GM18508 (cell line): ENCODE data around the gene DCAF7.

Experiments used
- ATAC-seq: cut with Tn5 transposase; IDR thresholded peaks from one replicate; pipeline ENCODE4 v1.9.1; 2021; ENCODE audit warnings: moderate number of reproducible peaks; ENCODE audit not compliant: insufficient read depth, unreplicated experiment

DCAF7 gene

DNA sequence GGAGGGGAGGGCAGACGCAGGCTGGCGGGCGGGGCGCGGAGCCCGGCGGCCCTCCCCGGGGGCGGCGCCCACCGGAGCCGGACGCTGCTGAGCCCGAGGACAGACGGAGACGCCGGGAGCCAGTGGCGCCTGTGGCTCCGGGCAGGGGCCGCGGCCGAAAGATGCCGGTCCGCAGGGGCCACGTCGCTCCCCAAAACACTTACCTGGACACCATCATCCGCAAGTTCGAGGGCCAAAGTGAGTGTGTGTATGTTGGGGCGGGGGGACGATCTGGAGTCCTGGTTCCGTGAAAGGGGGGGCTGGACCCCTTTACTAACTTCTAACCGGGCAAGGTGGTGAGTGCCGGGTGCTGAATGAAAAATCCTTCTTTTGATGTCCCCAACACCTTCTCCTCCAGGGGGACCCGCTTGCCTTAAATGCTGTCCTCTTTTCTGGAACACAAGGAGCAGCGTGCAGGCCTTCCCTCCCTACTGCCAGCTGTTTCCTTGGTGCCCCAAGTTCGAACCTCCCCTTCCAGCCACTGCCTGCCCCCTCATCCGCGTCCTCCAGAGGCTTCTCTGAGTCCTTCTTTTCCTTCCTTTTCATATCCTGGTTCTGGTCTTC, 26.9 kb upstream of the DCAF7 start, which contains the start of gene KCNH6:
KCNH6 (plus strand) TSS at position 106 of the 603 bp plus-strand sequence; CDS start at position 162, 56 bp downstream.
- no peak for ATAC-seq

DNA sequence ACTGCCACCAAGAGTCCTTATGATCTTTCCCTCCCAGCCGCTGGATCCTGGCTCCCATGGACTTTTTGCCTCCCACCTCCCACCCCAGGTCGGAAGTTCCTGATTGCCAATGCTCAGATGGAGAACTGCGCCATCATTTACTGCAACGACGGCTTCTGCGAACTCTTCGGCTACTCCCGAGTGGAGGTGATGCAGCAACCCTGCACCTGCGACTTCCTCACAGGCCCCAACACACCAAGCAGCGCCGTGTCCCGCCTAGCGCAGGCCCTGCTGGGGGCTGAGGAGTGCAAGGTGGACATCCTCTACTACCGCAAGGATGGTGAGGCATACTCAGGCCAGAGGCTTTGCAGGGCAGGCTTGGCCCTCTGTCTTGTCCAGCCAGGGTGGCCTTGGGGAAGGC, 26.2 kb upstream of the DCAF7 start:
- ATAC-seq: no peak

DNA sequence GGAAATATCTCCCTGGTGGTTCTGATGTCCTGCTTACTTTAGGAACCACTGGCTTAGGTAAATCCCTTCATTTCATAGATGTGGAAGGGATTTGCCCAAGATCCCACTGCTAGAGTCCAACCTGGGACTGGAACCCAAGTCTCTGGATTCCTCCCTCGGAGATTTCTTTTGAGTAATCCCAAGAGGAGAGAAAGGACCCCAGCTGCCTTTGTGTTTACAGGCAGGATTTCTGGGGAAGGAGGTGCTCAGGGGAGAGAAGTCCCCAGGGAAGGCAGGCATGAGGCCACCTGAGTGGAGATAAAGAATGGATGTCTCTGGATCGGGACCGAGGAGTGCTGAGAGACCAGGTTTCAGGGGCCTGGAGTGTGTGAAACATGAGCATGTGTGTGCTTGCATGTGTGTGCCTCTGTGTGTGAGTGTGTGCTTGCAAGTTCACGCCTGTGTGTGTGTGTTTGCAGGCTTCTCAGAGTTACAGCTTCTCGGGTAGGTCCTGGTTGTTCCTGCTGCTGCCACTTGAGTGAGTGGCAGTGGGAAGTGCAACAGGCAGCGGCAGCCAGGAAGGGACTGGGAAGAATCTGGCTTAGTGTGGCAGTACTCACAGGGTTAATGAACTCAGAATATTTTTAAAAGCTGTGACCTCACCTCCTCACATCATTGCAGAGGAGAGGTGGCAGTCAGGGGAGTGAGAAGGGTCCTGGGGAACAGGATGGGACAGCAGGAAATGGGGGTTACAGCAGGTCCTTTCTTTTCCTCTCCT, 24.9 kb upstream of the DCAF7 start:
- ATAC-seq: no peak

DNA sequence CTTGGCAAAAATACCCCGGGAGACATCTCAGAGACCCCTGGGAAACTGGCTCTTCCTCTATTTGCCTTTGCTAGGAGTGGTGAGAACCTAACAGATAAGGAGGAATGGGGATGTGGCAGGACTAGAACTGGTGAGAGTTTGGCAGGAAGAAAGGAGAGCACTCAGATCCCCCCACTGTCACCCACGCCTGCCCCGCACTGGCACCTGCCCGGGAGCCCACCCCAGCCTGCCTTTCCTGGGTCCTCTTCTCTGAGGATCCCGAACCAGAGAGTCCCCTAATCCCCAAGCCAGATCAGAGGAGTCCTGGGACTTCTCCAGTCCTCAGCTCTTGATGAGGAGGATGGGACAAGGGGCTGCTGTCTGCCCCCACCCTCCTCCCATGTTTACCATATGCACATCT, 23.4 kb upstream of the DCAF7 start:
- ATAC-seq: no peak

DNA sequence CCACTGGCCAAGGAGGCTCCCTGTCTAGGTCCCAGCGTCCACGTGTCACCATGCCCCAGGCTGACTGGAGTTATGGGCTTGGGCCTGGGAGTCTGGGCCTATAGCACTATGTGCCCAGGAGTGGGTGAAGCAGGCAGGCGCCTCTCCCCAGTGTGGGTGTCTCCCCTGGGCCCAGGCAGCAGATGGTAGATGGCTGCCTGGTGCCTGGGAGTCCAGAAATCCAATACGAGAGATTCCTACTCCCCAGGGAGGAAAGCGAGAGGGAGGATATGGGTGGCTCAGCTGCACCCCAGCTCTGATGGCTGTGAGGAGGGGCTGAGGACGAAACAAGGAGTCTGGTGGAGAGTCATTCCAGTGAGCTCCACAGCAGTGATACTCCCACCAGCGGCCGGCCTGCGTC, 22.1 kb upstream of the DCAF7 start:
- ATAC-seq: no peak

DNA sequence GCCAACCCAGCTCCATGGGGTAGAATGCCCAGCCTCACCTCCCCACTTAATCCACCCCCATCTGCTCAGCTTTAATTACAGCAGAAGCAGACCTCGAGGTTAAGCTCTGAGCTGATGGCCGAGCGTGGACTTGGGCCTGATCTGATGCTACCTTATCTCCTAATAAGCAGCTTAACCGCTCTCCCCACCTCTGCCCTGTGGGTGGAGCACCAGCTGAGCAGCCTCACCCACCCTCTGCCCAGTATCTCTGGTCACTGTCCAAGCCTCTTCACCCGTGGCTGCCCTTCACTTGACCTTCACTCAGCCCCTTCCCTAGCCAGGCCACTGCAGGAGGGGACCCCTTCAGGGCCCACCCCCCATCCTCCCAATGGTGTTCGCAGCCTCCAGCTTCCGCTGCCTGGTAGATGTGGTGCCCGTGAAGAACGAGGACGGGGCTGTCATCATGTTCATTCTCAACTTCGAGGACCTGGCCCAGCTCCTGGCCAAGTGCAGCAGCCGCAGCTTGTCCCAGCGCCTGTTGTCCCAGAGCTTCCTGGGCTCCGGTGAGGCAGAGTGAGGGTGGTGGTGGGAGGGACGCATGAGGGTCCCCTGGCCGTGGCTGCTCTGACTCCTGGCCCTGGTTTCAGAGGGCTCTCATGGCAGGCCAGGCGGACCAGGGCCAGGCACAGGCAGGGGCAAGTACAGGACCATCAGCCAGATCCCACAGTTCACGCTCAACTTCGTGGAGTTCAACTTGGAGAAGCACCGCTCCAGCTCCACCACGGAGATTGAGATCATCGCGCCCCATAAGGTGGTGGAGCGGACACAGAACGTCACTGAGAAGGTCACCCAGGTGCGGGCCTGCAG, 20.3 kb upstream of the DCAF7 start:
- no peak for ATAC-seq

DNA sequence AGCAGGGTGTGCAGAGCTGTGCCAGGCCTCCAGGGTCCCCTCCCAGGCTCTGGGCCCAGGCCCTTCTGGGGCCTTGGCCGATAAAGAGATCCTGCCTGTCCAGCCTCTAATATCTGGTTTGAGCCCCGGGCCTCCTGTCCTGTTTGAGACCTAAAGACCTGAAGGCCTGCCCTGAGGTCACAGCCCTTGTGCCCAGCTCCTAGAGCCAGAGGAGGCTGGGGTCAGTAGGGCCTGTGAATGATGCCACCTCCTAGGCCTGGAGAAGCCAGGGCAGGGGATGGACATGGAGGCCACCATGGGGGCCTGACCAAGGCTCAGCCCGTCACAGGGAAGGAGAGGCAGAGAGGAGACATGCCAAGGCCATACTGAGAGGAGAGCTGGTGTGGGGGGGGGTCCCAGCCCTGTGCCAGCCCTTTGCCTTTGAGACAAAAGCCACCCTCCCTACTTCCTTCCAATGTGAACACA, 19.7 kb upstream of the DCAF7 start:
- ATAC-seq: no peak

DNA sequence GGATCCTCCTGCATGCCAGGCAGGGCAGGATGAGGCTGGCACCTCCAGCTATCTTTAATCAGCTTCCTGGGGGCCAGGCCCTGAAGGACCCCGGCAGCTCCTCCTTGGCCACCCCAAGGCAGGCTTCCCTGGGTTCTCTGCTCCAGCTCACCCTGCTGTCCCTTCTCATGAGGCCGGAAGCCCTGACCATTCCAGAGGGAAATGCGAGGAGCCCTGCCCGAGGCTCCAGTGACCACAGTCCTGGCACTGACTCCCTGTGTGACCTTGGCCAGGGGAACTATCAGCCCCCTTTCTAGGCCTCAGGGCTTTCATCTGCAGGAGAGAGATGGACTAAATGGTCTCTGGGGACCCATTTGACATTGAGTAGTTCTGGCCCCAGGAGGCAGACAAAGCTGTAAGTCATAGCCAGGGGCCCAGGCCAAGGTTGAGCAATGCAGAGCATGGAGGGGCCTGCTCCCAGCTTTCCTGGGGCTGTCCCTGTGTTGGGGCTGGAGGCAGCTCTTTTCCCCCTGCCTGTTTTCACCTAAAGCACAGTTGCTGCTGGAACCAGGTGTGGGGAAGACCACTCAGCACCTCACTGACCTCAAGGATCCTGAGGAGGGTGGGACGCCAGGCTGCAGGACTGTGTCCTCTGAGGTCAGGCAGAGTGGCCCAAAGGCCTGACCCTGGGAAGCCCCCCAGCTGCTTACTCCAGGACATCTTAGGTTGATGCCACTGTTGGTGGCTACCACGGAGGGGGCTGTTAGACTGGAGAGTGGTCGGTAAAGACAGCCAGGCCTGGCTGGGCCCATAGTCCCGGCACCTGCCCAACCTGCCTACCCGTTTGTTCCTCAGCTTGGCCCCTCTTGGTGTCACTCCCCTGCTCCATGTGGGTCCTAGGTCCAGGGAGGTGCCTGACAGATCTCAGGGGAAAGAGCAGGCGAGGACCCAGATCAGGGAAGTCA, 19.0 kb upstream of the DCAF7 start:
- no peak for ATAC-seq

DNA sequence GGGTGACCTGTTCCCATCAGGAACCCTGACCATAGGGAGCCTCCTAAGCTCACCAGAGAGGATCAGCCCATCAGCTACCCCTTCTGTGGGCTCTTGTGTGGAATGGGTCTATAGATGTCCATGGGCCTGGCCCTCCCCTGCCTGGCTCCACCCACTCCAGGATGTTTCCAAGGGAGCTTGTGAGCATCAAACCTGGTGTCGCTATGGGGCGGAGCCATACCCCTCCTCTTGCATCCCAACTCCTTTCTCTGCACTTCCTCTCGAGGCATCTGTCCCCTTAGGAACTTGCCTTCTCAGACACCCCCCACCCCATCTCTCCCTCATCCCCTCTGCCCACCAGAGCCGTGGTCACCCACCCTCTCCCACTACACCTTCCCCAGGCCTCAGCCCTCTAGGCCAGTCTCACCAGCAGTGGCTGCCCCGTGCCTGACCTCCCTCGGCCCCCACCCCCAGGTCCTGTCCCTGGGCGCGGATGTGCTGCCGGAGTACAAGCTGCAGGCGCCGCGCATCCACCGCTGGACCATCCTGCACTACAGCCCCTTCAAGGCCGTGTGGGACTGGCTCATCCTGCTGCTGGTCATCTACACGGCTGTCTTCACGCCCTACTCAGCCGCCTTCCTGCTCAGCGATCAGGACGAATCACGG, 16.7 kb upstream of the DCAF7 start:
- ATAC-seq: no peak

DNA sequence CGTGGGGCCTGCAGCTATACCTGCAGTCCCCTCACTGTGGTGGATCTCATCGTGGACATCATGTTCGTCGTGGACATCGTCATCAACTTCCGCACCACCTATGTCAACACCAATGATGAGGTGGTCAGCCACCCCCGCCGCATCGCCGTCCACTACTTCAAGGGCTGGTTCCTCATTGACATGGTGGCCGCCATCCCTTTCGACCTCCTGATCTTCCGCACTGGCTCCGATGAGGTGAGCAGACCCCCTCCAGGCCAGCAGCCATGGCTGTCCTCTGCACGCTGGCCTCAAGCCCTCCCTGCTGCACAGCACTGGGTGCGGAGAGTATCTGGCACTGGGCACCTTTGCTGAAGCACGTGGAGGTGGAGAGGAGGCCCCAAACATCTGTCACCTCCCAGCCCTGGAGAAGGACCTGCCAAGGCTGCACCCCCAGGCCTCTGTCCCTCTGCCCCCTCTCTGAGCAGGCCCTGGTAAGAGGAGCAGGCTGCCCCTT, 16.2 kb upstream of the DCAF7 start:
- ATAC-seq: no peak

DNA sequence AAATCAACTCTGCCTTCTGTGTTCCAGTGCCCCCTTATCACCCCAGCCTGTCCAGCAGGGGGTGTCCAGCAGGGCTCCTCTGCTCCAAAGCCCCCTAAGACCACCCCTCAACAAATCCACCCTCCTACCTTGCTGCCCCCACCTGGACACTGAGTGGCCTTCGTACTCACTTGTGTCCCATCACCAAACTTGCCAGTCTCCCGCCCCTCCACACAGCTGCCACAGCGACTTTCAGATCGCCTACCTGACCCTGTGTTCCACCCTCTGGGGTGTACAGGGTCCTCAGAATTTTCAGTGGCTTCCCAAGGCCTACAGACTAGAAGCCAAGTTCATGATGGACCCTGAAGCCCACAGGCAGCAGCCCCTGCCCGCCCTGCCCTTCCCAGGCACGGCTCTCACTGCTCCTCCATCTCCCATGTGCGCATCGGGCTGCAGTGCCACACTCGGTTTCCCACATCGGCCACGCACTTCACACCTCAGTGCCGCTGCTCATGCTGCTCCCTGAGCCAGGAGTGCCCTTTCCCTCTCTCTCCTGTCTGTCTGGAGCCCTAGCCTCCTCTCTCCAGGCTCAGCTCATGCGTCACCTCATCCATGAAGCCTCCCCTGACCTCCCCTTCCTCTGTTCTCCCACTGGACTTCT, 15.3 kb upstream of the DCAF7 start:
- ATAC-seq: no peak

DNA sequence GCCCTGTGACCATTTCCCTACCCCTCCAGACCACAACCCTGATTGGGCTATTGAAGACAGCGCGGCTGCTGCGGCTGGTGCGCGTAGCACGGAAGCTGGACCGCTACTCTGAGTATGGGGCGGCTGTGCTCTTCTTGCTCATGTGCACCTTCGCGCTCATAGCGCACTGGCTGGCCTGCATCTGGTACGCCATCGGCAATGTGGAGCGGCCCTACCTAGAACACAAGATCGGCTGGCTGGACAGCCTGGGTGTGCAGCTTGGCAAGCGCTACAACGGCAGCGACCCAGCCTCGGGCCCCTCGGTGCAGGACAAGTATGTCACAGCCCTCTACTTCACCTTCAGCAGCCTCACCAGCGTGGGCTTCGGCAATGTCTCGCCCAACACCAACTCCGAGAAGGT, 14.6 kb upstream of the DCAF7 start:
- no peak for ATAC-seq

DNA sequence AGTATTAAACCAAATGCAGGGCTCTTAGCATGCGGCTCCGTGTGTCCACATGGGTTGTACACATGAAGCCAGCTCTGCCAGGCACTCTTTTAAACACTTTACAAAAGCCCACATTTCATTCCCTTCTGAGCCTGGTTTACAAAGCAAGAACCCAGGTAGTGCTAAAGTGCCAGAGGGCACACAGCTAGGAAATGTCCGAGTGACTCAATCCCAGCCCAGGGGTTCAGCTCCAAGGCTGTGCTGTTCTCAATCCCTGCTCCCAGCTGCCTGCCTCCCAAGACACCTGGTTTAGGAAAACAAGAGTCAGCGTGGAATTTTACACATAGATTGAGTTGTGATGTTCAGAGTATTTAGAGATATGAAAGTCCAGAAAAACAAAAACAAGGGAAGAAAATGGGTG, 13.3 kb upstream of the DCAF7 start:
- no peak for ATAC-seq

DNA sequence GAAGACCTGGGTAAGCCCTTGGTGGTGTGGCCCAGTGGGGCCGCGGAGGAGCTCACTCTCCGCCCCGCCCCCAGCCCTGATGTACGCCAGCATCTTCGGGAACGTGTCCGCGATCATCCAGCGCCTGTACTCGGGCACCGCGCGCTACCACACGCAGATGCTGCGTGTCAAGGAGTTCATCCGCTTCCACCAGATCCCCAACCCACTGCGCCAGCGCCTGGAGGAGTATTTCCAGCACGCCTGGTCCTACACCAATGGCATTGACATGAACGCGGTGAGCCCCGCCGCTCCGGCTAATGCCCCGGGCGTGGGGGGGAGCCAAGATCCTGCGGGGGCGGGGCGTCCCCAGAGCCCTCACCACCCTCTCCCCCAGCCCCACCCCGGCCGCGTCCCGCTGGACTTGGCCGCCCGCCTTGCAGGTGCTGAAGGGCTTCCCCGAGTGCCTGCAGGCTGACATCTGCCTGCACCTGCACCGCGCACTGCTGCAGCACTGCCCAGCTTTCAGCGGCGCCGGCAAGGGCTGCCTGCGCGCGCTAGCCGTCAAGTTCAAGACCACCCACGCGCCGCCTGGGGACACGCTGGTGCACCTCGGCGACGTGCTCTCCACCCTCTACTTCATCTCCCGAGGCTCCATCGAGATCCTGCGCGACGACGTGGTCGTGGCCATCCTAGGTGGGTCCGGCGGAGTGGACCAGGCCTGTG, 12.1 kb upstream of the DCAF7 start:
- ATAC-seq: no peak

DNA sequence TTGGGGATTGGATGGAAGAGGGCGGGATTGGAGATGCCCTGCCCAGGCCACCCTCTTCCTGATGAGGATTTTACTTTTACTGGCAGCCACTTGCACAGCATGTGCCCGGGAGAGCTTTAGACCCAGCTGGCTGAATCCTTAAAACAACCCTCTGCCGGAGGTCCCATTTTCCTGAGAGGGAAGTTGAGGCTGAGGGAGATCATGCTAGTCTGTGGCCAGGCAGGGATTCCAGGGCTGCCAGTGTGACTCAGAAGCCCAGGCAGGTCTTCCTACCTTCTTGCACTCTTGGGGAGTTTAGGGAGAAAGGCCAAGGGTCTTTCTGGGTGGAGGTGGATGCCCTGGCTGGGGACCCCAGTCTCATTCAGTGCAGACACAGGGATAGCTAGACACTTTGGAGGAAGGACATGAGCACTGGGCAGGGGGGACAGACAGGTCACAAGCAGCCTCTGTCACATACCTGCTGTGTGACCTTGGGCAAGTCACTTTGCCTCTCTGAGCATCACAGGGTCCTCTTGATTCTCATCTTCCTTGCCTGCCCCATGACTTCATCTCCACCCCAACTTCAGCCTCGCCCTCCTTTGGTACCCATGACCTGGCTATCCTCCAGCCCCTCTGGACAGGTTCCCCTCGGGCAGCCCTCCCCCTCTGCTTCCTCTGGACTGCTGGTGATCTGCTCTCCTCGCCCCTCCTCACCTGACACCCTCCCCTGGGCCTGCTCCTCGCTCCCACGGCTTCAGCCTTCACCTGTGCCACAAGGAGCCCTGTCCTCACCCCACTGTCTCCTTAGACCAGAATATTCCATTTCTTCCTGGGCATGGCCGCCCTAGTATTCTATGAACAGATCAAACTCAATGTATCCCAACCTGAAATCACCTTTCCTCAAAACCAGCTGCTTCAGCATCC, 11.3 kb upstream of the DCAF7 start:
- no peak for ATAC-seq

DNA sequence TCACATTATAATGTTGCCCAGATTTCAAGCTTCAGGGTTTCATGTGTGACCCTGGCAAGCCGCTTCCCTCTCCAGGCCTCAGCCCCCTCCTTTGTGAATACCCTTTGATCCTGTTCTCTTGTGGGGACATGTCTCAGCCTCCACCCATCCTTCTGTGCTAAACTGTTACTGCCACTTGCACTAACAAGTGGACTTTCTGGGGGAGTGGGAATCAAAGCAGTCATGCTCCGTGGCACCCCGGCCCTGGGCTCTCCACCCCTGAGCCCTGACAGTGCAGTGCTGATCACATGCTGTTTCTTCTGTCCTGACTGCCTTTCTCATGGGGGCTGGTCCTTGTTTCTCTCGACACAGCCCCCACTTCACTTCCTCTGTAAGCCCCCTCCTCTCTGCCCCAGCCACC, 9.7 kb upstream of the DCAF7 start:
- ATAC-seq: no peak

DNA sequence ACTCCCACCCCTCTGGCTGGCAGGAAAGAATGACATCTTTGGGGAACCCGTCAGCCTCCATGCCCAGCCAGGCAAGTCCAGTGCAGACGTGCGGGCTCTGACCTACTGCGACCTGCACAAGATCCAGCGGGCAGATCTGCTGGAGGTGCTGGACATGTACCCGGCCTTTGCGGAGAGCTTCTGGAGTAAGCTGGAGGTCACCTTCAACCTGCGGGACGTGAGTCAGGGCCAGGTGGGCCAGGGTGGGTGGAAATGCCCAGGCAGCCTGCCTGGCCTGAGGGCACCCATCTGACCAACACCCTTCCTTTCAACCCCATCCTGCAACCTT, 8.1 kb upstream of the DCAF7 start:
- ATAC-seq: no peak
